ENCODE measurements around the gene PARP16.
"Not testable (repeated sequence)": the region's sequence is repeated elsewhere in the genome, so short reads cannot be mapped to it uniquely, and the experiment has no call there.

PARP16 gene

DNA sequence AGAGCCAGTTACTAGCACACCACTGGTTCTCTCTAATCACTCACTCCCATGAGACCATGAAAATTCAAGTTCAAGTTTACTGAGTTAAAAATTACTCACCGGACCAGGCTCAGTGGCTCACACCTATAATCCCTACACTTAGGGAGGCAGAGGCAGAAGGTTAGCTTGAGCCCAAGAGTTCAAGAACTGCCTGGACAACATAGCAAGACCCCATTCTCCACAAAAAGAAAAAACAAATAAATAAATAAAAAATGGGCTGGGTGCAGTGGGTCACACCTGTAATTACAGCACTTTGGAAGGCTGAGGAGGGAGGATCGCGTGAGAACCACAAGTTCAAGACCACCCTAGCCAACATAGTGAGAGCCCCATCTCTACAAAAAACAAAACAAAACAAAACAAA is 54.2 kb downstream of the PARP16 start:
- DNase-seq: no peak

DNA sequence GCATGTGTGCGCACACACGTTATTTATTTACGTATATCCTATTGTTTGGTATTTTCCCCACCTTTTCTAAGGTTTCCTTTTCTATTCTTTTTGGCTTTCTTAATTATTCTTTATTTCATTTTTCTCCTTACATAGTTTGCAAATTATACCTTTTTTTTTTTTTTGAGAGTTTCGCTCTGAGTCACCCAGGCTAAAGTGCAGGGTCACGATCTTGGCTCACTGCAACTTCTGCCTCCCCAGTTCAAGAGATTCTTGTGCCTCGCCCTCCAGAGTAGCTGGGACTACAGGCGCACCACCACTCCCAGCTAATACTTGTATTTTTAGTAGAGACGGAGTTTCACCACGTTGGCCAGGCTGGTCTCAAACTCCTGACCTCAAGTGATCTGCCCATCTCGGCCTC is 55.4 kb downstream of the PARP16 start:
- no peak for DNase-seq

DNA sequence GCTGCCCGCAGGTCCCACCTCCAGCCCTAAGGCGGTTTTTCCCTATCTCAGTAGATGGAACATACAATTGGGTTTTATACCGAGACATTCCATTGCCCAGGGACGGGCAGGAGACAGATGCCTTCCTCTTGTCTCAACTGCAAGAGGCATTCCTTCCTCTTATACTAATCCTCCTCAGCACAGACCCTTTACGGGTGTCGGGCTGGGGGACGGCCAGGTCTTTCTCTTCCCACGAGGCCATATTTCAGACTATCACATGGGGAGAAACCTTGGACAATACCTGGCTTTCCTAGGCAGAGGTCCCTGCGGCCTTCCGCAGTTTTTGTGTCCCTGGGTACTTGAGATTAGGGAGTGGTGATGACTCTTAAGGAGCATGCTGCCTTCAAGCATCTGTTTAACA is 59.8 kb downstream of the PARP16 start:
- DNase-seq: not testable (repeated sequence)

DNA sequence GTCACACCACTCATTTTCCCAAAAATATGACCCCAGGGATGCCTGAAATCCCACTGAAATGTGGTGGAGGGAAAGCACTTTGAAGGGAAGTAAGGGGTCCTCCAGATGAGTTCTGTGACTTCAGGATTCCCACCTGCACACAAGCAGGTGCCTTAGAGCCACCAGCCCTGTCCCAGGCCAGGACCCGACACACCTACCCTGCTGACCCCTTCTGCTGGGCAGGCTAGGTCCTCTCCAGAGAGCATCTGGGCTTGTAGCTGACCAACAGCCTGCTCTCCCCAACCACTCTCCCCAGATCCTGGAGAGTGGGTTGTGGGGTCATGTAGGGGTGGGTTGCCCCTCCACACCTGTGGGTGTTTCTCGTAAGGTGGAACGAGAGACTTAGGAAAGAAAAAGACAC is 60.5 kb downstream of the PARP16 start:
- no peak for DNase-seq

DNA sequence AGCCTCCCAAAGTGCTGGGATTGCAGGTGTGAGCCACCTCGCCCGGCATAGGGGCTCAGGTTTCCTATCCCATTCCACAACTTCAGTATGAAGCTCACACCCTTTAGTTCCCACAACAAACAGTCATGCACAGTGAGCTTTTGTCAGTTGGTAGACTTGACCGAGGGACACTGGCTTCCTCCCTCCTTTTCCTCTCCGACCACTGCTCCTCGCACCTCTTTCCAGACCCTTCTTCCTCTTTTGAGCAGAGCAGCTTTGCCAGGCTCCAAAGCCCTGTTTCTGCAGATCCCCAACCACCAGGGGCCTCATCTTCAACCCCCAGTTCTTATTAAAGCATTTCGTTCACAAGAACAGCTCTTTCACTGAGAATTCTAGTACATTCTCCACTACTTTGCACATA is 62.7 kb downstream of the PARP16 start:
- no peak for DNase-seq

DNA sequence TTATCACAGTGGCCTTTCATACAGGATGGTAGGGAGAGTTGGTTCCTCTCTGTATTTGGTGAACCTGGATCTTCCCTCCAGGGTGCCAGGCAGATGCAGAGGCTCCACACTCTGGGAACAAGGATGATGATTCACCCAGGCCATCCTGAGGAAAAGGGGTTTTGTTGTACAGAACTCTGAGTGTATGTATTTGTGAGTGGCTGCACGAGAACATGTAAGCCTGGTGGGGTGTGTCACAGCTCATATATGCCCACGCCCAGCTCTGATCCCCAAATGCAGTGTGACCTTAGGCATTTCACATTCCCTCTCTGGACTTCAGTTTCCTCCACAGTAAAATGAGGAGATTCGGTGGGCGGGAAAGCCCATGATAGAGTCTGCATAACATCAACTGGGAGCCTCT is 63.8 kb downstream of the PARP16 start:
- no peak for DNase-seq

DNA sequence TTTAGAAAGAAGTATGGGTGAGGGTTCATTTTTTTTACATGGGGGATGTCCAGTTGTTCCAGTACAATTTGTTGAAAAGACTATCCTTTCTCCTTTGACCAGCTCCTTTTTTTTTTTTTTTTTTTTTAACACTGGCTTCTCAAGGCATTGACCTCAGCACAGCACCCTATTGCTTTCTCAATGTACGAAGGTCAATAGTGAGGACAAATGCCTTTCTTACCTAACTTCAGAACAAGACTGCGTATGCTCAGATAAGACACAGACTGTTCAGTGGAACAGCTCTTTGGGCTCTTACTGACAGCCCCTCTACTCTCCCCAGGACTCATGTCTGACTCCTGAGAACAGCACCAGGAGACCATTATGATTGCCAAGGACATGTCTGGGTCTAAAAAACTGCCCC is 65.0 kb downstream of the PARP16 start:
- no peak for DNase-seq

DNA sequence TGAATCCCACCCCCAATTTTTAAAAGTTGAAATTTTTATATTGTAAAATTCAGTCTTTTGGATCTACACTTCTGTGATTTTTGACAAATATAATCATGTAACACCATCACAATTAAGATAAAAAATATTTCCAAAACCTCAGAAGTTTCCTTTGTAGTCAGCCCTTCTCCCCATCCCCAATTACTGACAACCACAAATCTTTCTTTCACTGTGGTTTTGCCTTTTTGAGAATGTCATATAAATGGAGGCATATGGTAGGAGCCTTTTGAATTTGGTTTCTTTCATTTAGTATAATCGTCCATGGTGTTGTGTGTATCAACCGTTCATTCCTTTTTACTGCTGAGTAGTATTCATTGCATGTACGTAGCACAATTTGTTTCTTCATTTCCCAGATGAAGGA is 67.5 kb downstream of the PARP16 start:
- DNase-seq: no peak

DNA sequence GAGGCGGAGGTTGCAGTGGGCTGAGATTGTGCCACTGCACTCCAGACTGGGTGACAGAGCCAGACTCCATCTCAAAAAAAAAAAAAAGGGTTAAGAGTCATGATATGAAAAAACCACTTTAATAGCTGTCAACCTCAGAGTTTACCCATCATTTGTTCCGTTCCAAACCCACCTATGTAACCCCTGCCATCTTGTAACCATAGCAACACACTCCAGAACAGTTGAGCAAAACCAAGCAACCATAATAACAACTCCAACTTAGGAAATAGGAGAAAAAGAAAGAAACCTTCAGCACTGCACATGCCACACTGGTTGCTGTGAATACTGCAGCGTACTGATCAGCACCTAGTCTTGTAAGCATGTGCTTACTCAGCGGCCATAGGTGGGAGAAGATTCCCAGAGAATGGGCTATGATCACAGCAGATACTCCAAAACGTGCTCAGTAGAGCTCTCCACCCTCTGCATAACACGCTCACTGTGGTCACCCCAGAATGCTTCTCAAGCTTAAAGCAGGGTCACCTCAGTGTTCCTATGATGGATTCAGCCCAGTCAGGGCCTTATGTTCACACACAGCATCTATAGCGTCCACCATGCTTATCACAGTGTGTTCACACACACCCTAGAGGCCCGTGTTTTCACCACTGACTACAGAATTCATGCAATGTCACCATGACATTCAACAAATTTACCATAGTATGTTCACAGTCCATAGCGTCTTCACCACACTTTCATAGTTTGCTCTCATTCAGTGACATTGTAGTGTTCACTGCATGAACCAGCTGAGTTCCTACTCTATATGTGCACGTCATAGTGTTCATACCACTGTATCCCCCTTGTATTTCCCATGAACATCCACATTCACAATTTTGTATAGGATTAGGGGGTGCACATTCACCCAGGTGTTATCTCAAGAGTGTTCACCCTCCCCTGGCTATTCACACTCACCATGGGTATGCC is 68.9 kb downstream of the PARP16 start:
- no peak for DNase-seq

DNA sequence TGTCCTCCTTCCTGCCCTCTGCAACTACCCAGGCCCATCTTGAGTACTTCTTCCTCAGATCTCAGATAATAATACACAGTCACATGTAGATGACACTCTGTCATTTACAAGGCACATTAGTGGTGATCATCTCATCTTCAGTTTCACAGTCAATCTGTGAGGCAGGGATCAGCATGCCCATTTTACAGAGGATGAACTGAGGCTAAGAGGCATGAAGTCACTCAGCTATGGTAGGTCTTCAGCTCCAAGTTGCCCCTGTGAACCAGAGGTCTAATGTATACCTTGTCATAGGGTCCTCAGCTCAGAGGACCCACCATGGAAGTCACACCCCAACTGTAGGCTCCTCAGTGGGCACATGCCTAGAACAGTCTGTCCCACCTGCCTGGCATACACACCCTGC is 71.2 kb downstream of the PARP16 start:
- DNase-seq: no peak

DNA sequence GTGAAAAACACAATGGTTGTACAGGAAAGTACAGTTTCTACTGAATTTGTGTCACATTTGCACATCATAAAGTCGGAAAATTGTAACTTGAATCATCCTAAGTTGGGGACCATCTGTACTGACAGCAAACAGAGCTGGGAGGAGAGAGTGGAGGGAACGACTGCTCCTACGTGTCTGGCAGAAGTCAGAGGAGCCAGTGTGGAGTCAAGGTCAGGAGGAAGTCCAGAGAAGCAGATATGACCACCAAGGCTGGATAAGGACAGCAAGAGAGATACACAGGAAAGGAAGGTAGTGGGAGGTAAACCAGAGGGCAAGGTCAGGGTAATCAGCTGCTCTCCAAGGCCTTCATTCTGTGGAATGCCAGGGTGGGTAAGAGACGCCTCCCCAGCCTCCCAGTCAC is 72.7 kb downstream of the PARP16 start:
- no peak for DNase-seq

DNA sequence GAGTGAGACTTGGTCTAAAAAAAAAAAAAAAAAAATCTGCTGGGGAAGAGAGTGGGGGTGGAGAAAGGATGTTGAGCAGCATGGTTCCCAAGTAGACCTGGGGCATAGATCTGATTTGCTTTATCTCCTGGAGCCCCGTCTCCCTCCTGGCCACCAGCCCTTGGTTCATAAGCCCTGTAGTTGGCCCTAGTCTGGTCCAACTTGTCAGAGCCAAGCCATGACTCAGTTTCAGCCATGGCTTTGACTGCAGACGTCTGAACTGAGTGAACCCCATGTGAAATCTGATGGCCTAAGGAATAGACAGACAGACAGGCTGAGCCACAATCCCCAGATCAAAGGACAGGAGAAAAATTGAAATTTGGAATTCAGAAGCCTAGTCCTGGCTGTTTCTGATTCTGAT is 73.4 kb downstream of the PARP16 start:
- no peak for DNase-seq

DNA sequence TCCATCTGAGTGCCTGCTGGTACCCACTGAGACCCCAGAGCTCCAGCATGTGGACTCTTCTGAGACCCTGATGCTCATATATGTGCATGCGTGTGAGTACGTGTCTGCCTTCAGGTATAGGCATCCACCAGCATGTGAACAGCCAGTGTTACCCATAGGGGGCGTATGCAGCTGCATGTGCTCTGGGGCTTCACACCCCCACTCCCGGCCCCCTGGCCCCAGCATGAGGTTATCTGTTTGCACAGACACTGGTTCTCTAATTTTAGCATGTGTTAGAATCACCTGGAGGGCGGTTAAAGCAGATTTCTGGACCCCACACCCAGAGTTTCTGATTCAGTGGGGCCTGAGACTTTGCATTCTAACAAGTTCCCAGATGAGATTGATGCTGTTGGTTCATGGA is 74.6 kb downstream of the PARP16 start:
- DNase-seq: peak; percentile 71

DNA sequence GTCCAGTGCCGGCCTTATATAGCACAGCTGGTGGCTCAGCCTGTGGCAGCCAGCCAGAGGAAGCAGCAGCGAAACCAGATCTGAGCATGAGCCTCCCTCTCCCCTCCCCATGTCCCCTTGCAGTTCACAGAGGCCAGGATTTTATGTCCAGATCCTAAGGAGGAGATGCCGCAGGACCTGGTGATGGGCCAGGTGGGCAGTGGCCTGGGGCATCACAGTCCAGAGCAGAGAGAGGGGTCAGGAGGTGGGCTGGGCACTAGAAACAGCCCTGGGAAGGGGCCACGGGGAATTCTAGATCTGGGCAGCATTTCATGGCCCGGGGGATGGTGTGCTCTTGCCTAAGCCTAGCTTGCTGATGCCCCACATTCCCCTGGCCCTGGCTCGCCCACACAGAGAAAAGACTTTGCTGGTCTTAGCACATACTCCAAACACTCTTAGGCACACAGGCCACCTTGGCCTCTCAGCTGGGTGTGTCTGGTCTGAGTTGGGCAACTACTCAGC is 75.2 kb downstream of the PARP16 start:
- DNase-seq: peak; percentile 80

DNA sequence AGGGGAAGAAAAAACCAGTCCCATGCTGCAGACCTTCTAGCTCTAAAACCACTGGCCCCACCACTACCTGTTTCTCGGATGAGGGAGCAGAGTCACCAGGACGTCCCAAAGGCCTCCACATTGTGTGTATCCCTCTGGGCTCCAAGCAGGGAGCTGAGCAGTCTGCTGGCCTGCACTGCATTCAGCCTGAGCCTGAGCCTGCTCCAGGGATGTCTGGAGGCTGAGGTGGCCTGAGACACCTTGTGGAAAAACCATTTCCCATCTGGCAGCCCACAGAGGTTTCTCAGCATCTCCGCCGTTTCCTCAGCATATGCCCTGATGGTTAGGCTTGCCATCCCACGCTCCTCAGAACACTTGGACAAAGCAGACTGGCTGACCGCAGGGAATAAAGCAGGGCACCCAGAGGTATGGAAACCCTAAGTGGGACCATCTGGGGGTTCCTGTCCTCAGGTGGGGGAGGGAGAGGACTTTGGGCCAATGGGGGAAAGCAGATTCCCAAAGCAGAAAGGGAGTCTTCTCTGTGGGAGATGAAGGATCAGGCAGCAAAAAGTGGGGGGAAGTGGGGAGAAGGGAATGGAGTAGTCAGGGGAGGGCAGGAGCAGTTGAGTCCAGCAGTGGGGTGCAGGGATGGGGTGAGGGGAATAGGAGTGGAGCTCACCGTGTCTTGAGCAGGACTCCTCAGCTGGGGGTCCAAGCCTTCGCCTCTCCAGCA is 75.8 kb downstream of the PARP16 start, which contains the start of gene CILP:
TSS of gene CILP (minus strand) at position 704 of the 712 bp plus-strand sequence. CDS start 1,718 bp downstream, outside the sequence.
- DNase-seq: no peak

DNA sequence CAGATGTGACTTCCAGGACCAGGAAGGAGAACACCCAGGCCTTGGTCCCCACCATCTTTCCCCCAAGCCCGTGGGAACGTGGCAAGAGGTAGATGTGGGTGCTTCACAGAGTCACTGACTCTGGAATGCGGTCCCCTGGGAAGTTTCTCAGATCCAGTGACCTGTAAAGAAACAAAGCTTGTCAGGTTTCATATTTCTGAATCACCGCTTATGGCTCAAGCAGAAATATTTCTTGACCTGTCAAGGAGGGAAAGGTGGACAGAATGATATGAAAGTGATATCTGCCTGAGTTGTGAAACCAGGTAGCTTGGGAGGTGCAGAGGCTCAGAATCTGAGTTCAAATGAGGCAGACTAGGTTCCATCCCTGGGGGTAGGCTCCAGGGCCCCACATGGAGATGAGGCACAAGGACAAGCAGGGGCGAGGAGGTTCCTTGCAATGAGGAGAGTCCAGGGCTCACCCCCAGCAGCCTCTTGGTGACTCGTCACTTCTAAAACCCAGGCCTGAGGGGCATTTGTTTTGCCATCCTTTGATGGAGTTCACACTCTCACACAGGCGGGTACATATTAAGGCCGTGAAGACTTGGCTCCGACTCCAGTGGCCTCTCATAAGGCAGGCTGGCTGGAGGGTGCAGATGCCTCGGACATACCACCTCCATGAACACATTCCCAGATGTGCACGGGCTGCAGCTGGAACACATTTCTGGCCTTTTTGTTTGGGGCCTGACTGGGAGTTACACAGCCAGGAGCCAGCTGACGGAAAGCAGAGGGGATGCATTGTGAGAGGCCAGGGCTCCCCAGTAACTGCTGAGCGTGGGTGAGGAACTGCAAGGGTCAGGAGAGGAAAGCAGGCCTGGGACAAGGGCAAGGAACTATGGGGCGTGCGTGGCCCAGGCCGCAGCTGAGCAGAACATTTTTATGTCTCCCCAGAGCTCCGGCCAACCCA is 76.7 kb downstream of the PARP16 start:
- DNase-seq: no peak

DNA sequence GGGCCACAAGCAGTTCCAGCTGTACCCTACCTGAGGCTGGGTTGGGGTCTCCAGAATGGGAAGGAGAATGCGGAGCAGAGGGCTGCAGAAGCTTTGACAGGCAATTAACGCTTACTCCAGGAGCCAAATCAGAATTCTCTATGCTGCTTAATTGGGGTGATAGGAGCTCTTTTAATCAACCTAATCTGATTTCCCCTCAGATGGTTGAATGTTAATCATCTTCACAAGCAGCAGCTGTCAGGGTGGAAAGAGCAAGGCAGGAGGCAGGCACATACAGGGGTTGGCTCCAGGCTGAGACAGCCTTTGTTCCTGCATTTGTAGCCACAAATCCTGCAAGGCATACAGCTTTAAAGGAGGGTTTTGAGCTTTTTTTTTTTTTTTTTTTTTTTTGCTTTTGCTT is 78.0 kb downstream of the PARP16 start:
- no peak for DNase-seq

Data from RPMI8226 (cell line).